Heart right ventricle (tissue), 16 donors: ENCODE data around the gene SETBP1. TPM values are rescaled to one million over a fixed set of nuclear protein-coding genes. Genes with fewer than 3 reads are reported as not detected.

Source experiments
- ATAC-seq, 8 donors: fragments of 200-7000 bp; cut with Tn5 transposase; one replicate each; pipeline ENCODE4 v1.9.1; 2020; ENCODE audit warnings: mild to moderate bottlenecking in 8 of 8, moderate library complexity in 8 of 8, moderate number of reproducible peaks in 1 of 8
- DNase-seq, 2 donors: peaks; one replicate each; pipeline ENCODE4 v3.0.0-alpha.2; 2020
- H3K27ac ChIP-seq, 10 donors: fragments of 200-600 bp; sonication (generic) in 2 of 10; one replicate each; pipeline versions ENCODE4 v1.5.0 to v1.8.0; 2020 to 2022; ENCODE audit warnings: mild to moderate bottlenecking in 3 of 10
- H3K27me3 ChIP-seq, 7 donors: fragments of 200-600 bp; one replicate each; pipeline ENCODE4 v1.8.0; 2021 to 2022; ENCODE audit warnings: mild to moderate bottlenecking in 2 of 7
- H3K36me3 ChIP-seq, 9 donors: fragments of 200-600 bp; sonication (generic) in 1 of 9; one replicate each; pipeline versions ENCODE4 v1.5.0 to v1.8.0; 2020 to 2022; ENCODE audit warnings: mild to moderate bottlenecking in 2 of 9
- H3K4me1 ChIP-seq, 9 donors: fragments of 200-600 bp; sonication (generic) in 1 of 9; one replicate each; pipeline versions ENCODE4 v1.5.0 to v1.8.0; 2020 to 2022; ENCODE audit warnings: mild to moderate bottlenecking in 4 of 9
- H3K4me3 ChIP-seq, 10 donors: fragments of 200-600 bp; sonication (generic) in 2 of 10; one replicate each; pipeline versions ENCODE4 v1.5.0 to v1.8.0; 2020 to 2022; ENCODE audit warnings: mild to moderate bottlenecking in 7 of 10, moderate library complexity in 2 of 10
- H3K9me3 ChIP-seq, 11 donors: fragments of 200-600 bp in 10 of 11; sonication (generic) in 2 of 11; one replicate each; pipeline versions ENCODE4 v1.5.0 to v1.8.0; 2013 to 2022; ENCODE audit warnings: mild to moderate bottlenecking in 2 of 11, control low read depth in 1 of 11, moderate library complexity in 1 of 11
- WGBS, 2 donors: extraction: QIAGEN DNeasy Blood & Tissue Kit; methylation state at CpG; one replicate each; pipeline ENCODE4 v1.1.7; 2013; ENCODE audit warnings: inconsistent platforms in 1 of 2; 5-methylcytosine and 5-hydroxymethylcytosine counted together
- intact Hi-C, 10 donors: fragments of 100-400 bp; cut with DNase I; formaldehyde crosslinking; loops; one replicate each; pipeline versions ENCODE4 v1.11.1 to v1.14.2; 2022
- polyA plus RNA-seq, 2 donors: library from polyadenylated mRNA; stranded (reverse); fragments of 200-250 nt; gene quantifications; one replicate each; pipeline ENCODE4 v1.2.3, GENCODE V29; 2013
- total RNA-seq, 10 donors: library from RNA; stranded (reverse); fragmentation: NEBNext Ultra II Directional in 3 of 10; extraction: Animal tissue kit (Norgen Biotek cat#: 25700) in 3 of 10; gene quantifications; one replicate each; pipeline versions ENCODE4 v1.2.1 to v1.2.4, GENCODE V29; 2021 to 2023
- TF ChIP-seq, protein P1 (sequence below), 9 donors: fragments of 200-600 bp; sonication (generic) in 2 of 9; IDR thresholded peaks; one replicate each; pipeline versions ENCODE4 v1.5.0 to v1.8.0; 2021 to 2022; ENCODE audit warnings: antibody characterized with exemption in 9 of 9, mild to moderate bottlenecking in 5 of 9, moderate library complexity in 1 of 9
- donor health status: Arrhythmogenic right ventricular cardiomyopathy.
- donor health status: ischemic (EF 13 %, LVEDD 7.1; RV severe dilation, severe dysfunction).
- donor health status: healthy with polysubstance abuse.
- donor health status: DM: no; HTN: yes; CAD: no.
- donor health status: DM: no; HTN: no; CAD: no.
- donor health status: ischemic (EF 25% LVEDD 6.9; RV normal size, moderate dysfunction).
- donor health status: ischemic (EF 25% LVEDD 5.7; RV mildly dilated, moderate dysfunction).
- donor health status: healthy.
- donor health status: DM: yes; HTN: yes; CAD: no.
- donor health status: Ischemic cardiomyopathy.
- donor health status: ischemic (EF 35%, LVEDD 5.7; RV mildly dilated, moderate dysfunction).
- donor health status: nonischemic (EF 11% LVEDD 7.7; RV severe dilation, severe dysfunction).
- donor health status: DM: yes; HTN: yes; CAD: no.
- donor health status: PGD.
- donor health status: ischemic (EF 29% LVEDD 5.4; RV normal size, mild dysfunction).
- donor health status: nonischemic (EF 23%, LVEDD 6.1; RV moderate dilation, normal function).

The SETBP1 gene
- total and polyA plus RNA-seq, 12 donors, result 0.71 to 12.2 (median 6.1) TPM

DNA sequence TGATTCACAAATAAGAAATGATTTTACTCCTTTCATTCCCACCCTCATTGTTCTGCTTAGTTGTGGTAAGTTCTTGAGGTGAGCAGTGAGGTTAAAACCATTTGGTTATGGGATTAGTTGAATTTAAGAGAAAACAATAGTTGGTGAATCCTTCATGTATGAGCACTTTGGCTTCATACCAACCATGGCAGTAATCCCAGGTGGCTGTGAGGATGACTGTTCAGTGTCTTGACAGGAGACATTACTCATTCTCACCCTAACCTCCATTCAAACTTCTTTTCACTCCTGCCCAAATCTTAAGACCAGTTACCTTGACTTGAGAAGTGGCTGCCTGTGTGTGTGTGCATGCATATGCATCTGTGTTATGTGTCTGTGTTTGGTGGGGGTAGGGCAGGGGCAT is 143.1 kb downstream of the SETBP1 start:
- H3K27me3 ChIP-seq, result no peaks in the 10 kb centered on the region
- no peaks in the 10 kb centered on the region for H3K9me3 ChIP-seq
- H3K4me3 ChIP-seq, result no peak overlapping the region
- peaks cover 7 to 67% (median 26%) of the 10 kb centered on the region in 9 donors for H3K4me1 ChIP-seq
- ATAC-seq (no peak), DNase-seq (no peak)
- H3K27ac ChIP-seq, result no peak overlapping the region
- intact Hi-C loops, result no loop called here
- H3K36me3 ChIP-seq, result no peaks in the 10 kb centered on the region
- TF ChIP-seq, protein P1, sequence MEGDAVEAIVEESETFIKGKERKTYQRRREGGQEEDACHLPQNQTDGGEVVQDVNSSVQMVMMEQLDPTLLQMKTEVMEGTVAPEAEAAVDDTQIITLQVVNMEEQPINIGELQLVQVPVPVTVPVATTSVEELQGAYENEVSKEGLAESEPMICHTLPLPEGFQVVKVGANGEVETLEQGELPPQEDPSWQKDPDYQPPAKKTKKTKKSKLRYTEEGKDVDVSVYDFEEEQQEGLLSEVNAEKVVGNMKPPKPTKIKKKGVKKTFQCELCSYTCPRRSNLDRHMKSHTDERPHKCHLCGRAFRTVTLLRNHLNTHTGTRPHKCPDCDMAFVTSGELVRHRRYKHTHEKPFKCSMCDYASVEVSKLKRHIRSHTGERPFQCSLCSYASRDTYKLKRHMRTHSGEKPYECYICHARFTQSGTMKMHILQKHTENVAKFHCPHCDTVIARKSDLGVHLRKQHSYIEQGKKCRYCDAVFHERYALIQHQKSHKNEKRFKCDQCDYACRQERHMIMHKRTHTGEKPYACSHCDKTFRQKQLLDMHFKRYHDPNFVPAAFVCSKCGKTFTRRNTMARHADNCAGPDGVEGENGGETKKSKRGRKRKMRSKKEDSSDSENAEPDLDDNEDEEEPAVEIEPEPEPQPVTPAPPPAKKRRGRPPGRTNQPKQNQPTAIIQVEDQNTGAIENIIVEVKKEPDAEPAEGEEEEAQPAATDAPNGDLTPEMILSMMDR (IDR thresholded peaks at IDR 0.05), result no peak

DNA sequence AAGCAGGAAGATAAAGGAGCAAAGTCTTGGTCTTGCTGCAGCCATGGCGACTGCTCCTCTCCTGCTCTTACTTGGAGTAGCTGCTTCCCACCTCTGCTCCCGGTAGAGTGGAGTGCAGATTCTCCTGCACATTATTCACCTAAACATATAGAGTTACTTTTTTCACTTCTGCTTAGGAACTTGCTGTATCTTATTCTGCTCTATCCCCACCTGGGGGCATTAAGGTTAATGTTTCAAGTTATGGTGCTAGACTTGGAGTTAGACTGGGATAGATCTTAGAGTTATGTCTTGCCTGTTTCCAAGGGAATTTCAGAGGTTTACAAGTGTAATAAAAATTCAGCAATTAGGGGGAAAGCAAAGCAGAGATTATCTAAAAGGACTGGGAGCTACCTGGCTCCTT is 144.2 kb downstream of the SETBP1 start:
- no peaks in the 10 kb centered on the region for H3K36me3 ChIP-seq
- DNase-seq (no peak), ATAC-seq (no peak)
- WGBS, 2 donors, result 65 to 87% methylated on average over 2 of the region's 2 CpGs
- H3K9me3 ChIP-seq, result no peaks in the 10 kb centered on the region
- H3K27ac ChIP-seq, result no peak overlapping the region
- TF ChIP-seq, protein P1 (IDR thresholded peaks at IDR 0.05), result no peak
- H3K27me3 ChIP-seq, result no peaks in the 10 kb centered on the region
- intact Hi-C loops, result loop anchor here in 2 of 10 donors (5.0 kb wide), 1 partner anchor 33 kb away; no protein-coding TSS in a partner anchor
- H3K4me1 ChIP-seq, result peaks cover 7 to 59% (median 26%) of the 10 kb centered on the region in 9 donors
- no peak overlapping the region for H3K4me3 ChIP-seq

DNA sequence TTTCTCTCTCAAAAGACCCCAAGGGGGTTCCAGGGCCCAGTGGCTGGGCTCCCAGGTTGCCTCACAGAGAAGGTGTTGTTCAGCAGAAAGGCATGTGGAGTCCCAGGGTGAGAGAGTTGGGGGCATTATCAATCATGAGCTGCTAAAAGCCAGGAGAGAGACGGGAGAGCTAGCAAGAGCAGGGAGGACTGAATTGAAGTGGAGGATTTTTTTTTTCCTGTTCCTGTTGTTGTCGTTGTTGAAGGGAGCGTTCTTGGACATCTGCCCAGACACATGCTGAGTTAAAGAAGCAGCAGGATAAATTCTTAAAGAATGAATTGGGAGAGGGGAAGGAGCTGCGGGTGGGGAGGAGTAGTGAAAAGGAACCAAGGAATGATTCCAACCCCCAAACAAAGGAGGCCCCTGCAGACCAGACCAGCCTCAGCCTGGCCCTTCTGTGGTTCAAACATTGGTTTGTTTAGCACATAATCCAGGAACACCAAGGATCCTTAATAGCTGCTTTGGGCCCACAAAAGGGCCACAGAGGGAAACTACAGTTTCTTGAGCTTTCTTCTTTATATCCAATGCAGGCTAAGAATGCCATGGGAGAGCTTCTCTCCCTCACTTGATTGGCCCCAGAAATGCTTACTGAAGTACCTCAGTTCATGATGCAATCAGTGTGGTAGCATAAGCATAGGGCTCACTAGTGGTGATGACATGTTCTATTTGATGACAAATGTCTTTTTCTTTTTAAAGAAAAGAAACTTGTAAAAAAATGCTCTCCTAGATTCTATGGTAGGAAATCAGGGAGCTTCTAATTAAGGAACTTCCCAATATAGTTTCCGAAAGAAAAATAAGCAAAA is 146.0 kb downstream of the SETBP1 start:
- TF ChIP-seq, protein P1 (IDR thresholded peaks at IDR 0.05), result no peak
- Histone ChIP-seq H3K9me3 (no peaks in the 10 kb centered on the region), H3K27me3 (no peaks in the 10 kb centered on the region), H3K4me1 (peaks cover 7 to 68% (median 27%) of the 10 kb centered on the region in 9 donors), H3K27ac (peak overlapping the region; percentile 1 to 79 (median 60)), H3K4me3 (no peak overlapping the region), H3K36me3 (no peaks in the 10 kb centered on the region)
- peak; percentile 62 to 83 (median 74) for ATAC-seq
- 17 to 20% methylated on average over 5 of the region's 5 CpGs for WGBS, 2 donors
- DNase-seq, result peak in 1 of 2 donors; percentile 88
- intact Hi-C loops, result loop anchor here in 2 of 10 donors (2.0 to 5.0 kb wide), 2 partner anchors 34 to 146 kb away; partner anchors contain the start of gene SETBP1 (in 1 of the 2)

DNA sequence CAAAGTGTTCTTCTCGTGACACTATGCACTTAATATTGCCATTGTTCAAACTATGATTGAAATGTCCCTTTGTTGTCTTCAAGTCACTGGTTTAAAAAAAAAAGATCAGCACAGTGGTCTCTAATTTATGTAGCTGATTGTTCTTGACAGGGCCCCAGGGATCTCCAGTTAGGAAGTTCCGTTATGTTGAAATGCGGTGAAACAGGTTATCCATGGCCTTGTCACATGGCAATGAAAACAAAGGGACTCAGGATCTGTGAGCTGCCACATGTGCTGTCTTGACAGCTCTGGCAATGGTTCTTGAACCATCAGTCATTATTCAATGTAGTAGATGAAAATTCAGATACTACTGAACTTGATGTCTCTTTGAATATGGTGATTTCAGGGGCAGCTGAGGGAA is 147.4 kb downstream of the SETBP1 start:
- Histone ChIP-seq H3K27ac (peak overlapping the region in 2 of 10 donors; percentile 44 to 79), H3K9me3 (no peaks in the 10 kb centered on the region), H3K4me3 (no peak overlapping the region), H3K36me3 (no peaks in the 10 kb centered on the region), H3K4me1 (peaks cover 7 to 72% (median 27%) of the 10 kb centered on the region in 9 donors), H3K27me3 (no peaks in the 10 kb centered on the region)
- no peak for DNase-seq
- WGBS, 2 donors, result 70 to 76% methylated on average over 3 of the region's 3 CpGs
- intact Hi-C loops, result loop anchor here in 2 of 10 donors (5.0 kb wide), 1 partner anchor 36 kb away; no protein-coding TSS in a partner anchor
- ATAC-seq, result peak in 2 of 8 donors; percentile 21 to 52
- TF ChIP-seq, protein P1 (IDR thresholded peaks at IDR 0.05), result no peak
